ENCODE measurements around the gene MPPED1. TPM values are rescaled to one million over a fixed set of nuclear protein-coding genes. Genes with fewer than 3 reads are reported as not detected.

Gene MPPED1
- total RNA-seq, 1 donor from 2014 or later: 0.37 TPM

DNA sequence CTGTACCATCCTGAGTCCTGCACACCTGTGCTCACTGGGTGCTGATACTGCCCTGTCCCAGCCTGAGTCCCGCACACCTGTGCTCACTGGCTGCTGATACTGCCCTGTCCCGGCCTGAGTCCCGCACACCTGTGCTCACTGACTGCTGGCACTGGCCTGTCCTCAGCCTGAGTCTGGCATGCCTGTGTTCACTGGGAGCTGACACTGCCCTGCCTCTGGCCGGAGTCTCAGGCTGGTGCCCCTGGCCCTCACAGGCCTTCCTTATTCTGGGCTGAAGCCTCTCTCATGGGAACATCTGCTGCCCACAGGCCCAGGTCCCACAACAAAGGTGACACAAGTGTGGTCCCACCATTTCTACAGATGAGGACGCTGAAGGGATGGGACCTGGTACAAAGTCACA lies 115.1 kb downstream of the MPPED1 start:
- Mint-ChIP-seq H3K4me3 (ENCODE audit: unreplicated experiment) (no peak overlapping the region), H3K36me3 (ENCODE audit: unreplicated experiment) (no peaks in the 10 kb centered on the region), H3K9me3 (ENCODE audit: unreplicated experiment) (peaks cover 1% of the 10 kb centered on the region), H3K27me3 (ENCODE audit: unreplicated experiment) (no peaks in the 10 kb centered on the region), H3K4me1 (ENCODE audit: low read depth, unreplicated experiment) (no peaks in the 10 kb centered on the region), H3K27ac (ENCODE audit: unreplicated experiment) (no peak overlapping the region)
- no peak for DNase-seq
- TF ChIP-seq, protein P1, sequence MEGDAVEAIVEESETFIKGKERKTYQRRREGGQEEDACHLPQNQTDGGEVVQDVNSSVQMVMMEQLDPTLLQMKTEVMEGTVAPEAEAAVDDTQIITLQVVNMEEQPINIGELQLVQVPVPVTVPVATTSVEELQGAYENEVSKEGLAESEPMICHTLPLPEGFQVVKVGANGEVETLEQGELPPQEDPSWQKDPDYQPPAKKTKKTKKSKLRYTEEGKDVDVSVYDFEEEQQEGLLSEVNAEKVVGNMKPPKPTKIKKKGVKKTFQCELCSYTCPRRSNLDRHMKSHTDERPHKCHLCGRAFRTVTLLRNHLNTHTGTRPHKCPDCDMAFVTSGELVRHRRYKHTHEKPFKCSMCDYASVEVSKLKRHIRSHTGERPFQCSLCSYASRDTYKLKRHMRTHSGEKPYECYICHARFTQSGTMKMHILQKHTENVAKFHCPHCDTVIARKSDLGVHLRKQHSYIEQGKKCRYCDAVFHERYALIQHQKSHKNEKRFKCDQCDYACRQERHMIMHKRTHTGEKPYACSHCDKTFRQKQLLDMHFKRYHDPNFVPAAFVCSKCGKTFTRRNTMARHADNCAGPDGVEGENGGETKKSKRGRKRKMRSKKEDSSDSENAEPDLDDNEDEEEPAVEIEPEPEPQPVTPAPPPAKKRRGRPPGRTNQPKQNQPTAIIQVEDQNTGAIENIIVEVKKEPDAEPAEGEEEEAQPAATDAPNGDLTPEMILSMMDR (IDR thresholded peaks at IDR 0.05; ENCODE audit: partially characterized antibody, unreplicated experiment): no peak

DNA sequence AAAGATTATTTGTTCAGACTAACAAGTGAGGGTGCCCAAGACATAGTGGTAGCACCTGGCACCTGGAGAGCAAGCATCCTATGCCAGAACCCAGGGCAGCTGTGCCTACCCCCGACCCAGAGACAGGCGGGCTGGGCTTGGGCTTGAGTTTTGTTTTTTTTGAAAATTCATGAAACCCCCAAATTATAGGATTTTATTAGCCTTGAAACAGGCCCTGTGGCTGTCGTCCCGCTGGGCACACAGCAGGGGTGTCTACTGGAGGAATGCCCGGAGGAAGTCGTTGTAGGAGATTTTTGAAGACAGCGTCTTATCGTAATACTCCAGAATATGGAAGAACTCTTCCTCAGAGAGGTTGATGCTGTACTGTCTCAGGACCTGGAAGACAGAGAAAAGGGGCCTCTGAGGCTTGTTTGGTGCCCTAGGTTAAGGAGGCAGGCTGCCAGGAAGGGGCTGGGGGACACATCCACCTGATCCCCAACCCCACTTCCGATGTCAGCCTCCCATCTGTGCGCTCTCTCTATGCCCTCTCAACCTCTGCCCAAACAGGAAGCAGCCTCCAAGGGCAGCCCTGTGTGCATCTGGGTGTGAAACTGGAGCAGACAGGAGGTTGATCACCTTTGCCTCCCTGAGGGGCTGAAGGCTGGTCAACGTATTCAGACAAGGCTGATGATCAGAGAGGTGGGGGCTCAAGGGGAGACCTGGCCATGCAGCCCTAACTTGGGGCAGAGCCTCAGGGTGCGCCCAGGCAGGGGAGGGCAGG lies 117.0 kb downstream of the MPPED1 start:
- DNase-seq: no peak
- no peaks in the 10 kb centered on the region for H3K36me3 Mint-ChIP-seq (ENCODE audit: unreplicated experiment)
- H3K4me1 Mint-ChIP-seq (ENCODE audit: low read depth, unreplicated experiment): no peaks in the 10 kb centered on the region
- H3K27me3 Mint-ChIP-seq (ENCODE audit: unreplicated experiment): no peaks in the 10 kb centered on the region
- H3K4me3 Mint-ChIP-seq (ENCODE audit: unreplicated experiment): no peak overlapping the region
- no peak overlapping the region for H3K27ac Mint-ChIP-seq (ENCODE audit: unreplicated experiment)
- H3K9me3 Mint-ChIP-seq (ENCODE audit: unreplicated experiment): peaks cover 3% of the 10 kb centered on the region
- TF ChIP-seq, protein P1 (IDR thresholded peaks at IDR 0.05; ENCODE audit: partially characterized antibody, unreplicated experiment): no peak

DNA sequence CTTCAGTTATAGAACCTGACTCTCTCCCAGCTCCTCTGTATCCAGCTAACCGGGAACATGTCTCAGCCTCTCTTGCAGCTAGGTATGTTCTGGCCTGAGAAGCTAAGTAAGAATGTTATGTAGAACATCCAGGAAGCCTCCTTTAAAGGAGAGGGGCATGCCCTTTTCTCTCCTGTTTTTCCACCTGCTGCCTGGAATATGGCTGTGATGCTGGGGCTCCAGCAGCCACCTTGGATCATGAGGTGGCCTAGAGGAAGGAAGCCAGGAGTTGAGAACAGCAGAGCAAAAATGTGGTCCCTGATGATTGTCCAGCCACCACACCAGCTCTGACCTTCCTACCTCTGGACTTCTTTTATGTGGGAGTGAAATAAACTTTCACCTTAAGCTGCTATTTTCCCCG lies 117.6 kb downstream of the MPPED1 start:
- H3K9me3 Mint-ChIP-seq (ENCODE audit: unreplicated experiment): peaks cover 2% of the 10 kb centered on the region
- H3K4me3 Mint-ChIP-seq (ENCODE audit: unreplicated experiment): no peak overlapping the region
- no peak overlapping the region for H3K27ac Mint-ChIP-seq (ENCODE audit: unreplicated experiment)
- no peak for DNase-seq
- H3K36me3 Mint-ChIP-seq (ENCODE audit: unreplicated experiment): no peaks in the 10 kb centered on the region
- TF ChIP-seq, protein P1 (IDR thresholded peaks at IDR 0.05; ENCODE audit: partially characterized antibody, unreplicated experiment): no peak
- no peaks in the 10 kb centered on the region for H3K4me1 Mint-ChIP-seq (ENCODE audit: low read depth, unreplicated experiment)
- H3K27me3 Mint-ChIP-seq (ENCODE audit: unreplicated experiment): no peaks in the 10 kb centered on the region

DNA sequence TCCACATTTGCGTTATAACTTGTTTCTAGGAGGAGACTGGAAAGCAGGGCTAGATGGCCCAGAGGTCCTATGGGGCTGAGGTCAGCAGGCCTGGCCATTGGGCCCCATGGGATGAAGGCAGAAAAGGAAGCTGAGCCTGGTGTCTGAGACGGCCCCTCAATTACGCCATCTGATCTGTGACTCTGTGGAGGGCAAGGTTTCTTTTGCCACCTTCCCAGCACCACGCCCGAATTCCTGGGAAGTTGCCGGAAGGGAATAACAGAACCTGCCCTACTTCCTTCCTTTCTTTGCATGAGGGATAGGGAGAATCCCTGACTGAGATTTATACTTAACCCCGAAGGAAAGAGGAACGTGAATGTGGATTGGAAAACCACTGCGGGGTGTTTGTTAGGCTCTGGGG lies 118.1 kb downstream of the MPPED1 start:
- peaks cover 2% of the 10 kb centered on the region for H3K9me3 Mint-ChIP-seq (ENCODE audit: unreplicated experiment)
- H3K4me1 Mint-ChIP-seq (ENCODE audit: low read depth, unreplicated experiment): no peaks in the 10 kb centered on the region

More for the DNA sequence above, 118.1 kb downstream of the MPPED1 start:
- TF ChIP-seq, protein P1 (IDR thresholded peaks at IDR 0.05; ENCODE audit: partially characterized antibody, unreplicated experiment): no peak
- no peaks in the 10 kb centered on the region for H3K36me3 Mint-ChIP-seq (ENCODE audit: unreplicated experiment)
- no peak for DNase-seq
- no peak overlapping the region for H3K4me3 Mint-ChIP-seq (ENCODE audit: unreplicated experiment)
- H3K27ac Mint-ChIP-seq (ENCODE audit: unreplicated experiment): no peak overlapping the region
- H3K27me3 Mint-ChIP-seq (ENCODE audit: unreplicated experiment): peaks cover 2% of the 10 kb centered on the region
